ENCODE results near the gene C2CD4B.

Gene C2CD4B

GRCh38 chr15:62135532-62136134 lies 29.5 kb downstream of the C2CD4B start:
- no peak overlapping the region for H3K4me3 ChIP-seq (ENCODE audit: control insufficient read depth, low read depth, low read length)
- no peak for DNase-seq (ENCODE audit: low read depth)
- no peak for TF ChIP-seq CTCF (IDR thresholded peaks at IDR 0.05; ENCODE audit: control insufficient read depth, insufficient read depth, low read depth, low read length, missing control alignments)

- H3K4me3 ChIP-seq (ENCODE audit: control insufficient read depth, low read depth, low read length), result no peak overlapping the region
- TF ChIP-seq CTCF (IDR thresholded peaks at IDR 0.05; ENCODE audit: control insufficient read depth, insufficient read depth, low read depth, low read length, missing control alignments), result no peak
- no peak for DNase-seq (ENCODE audit: low read depth)
Measured at GRCh38 chr15:62133141-62133540, 31.9 kb downstream of the C2CD4B start.

- no peak overlapping the region for H3K4me3 ChIP-seq (ENCODE audit: control insufficient read depth, low read depth, low read length)
- TF ChIP-seq CTCF (IDR thresholded peaks at IDR 0.05; ENCODE audit: control insufficient read depth, insufficient read depth, low read depth, low read length, missing control alignments), result no peak
Measured at GRCh38 chr15:62128916-62129315, 36.2 kb downstream of the C2CD4B start.

GRCh38 chr15:62126364-62126763 lies 38.7 kb downstream of the C2CD4B start:
- no peak overlapping the region for H3K4me3 ChIP-seq (ENCODE audit: control insufficient read depth, low read depth, low read length)
- no peak for TF ChIP-seq CTCF (IDR thresholded peaks at IDR 0.05; ENCODE audit: control insufficient read depth, insufficient read depth, low read depth, low read length, missing control alignments)
- no peak for DNase-seq (ENCODE audit: low read depth)

More at GRCh38 chr15:62128916-62129315, 36.2 kb downstream of the C2CD4B start:
- no peak for DNase-seq (ENCODE audit: low read depth)

GRCh38 chr15:62125773-62126172 lies 39.3 kb downstream of the C2CD4B start:
- H3K4me3 ChIP-seq (ENCODE audit: control insufficient read depth, low read depth, low read length), result no peak overlapping the region
- peak; percentile 11 for DNase-seq (ENCODE audit: low read depth)
- TF ChIP-seq CTCF (IDR thresholded peaks at IDR 0.05; ENCODE audit: control insufficient read depth, insufficient read depth, low read depth, low read length, missing control alignments), result peak; percentile 58

- H3K4me3 ChIP-seq (ENCODE audit: control insufficient read depth, low read depth, low read length), result no peak overlapping the region
- no peak for TF ChIP-seq CTCF (IDR thresholded peaks at IDR 0.05; ENCODE audit: control insufficient read depth, insufficient read depth, low read depth, low read length, missing control alignments)
- DNase-seq (ENCODE audit: low read depth), result no peak
Measured at GRCh38 chr15:62124973-62125303, 40.1 kb downstream of the C2CD4B start.
